Measurements from ENCODE around the gene MAP3K7. TPM values are rescaled to one million over a fixed set of nuclear protein-coding genes. Genes with fewer than 3 reads are reported as not detected.

MAP3K7 gene
- 15.7 and 16.8 TPM in 2 replicates for total RNA-seq

DNA sequence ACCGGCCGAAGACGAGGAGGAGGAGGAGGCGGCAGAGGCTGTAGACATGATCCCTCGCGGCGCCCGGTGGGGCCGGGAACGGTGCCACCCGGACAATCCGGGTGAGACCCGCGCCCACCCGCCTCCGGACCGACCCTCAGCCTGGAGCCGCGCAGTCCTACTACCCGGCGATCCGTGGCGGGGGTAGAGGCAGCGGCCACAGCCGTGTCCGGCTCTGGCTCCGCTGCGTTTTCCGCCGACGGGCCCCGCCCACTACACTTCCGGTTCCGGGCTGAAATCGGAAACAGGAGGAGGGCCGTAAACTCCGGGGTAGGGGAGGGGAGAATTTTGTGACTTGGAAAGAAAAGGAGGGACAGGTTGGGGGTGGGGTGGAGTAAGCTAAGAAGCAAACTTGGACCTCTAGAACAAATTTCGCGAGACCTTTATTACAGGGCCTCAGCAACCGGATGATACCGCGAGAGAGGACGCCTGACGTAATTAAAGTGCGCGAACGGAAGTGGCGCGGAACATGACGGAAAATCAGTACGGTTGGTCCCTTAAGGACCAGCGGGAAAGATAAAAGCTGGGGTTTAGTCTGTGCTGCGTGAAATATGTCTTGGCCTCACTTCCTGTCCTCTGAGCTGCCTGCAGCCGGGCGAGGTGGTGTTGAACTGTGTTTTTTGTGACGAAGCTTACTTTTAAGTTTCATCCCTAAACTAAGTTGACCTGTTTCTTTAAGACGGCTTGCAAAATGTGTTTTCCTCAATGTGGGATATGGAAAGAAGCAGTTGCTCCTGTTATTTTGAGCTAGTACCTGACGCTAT is at the start of gene MAP3K7:
Gene MAP3K7 (minus strand): TSS at position 237 of the 803 bp plus-strand sequence. CDS start 189 bp downstream, at position 48.
- peak; percentile 96 to 97 for DNase-seq (ENCODE audit: low read depth in 2 of 2)

DNA sequence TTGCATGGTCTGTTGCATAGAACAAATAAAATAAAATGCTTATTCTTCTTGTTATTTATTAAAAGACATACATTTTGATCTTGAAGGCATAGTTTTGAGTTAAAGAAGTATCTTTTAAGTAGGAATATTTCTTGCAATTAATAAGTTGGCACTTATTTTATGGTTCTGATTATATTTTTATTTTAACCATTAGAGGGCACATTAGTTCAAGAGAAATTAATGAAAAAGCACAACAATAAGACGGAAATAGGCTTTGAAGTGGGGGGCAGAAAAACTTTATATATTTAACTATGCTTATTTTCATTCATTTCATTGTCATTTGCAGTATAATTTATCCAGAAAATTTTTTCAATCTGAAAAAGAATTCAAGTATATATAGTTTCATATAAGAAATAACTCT is 44.2 kb upstream of the MAP3K7 start:
- DNase-seq (ENCODE audit: low read depth in 2 of 2) = no peak

DNA sequence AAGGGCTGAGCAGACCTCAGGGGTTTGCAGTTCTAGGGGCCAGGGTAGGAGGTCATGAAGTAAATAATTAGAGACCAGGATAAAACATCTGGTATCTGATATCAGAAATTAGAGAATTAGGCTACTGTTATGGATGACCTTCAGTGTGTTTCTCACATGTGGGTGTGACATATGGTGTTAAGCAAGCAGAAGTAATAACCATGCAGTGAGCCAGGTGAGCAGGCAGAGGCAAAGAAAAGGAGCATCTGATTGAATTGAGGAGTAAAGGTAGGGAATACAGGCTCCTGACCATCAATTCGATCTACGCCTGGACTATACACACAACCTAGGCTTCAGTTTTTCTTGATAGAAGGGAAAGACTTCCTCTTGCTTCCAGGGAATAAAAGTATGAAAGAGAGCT is 34.7 kb upstream of the MAP3K7 start:
- DNase-seq (ENCODE audit: low read depth in 2 of 2) = no peak

DNA sequence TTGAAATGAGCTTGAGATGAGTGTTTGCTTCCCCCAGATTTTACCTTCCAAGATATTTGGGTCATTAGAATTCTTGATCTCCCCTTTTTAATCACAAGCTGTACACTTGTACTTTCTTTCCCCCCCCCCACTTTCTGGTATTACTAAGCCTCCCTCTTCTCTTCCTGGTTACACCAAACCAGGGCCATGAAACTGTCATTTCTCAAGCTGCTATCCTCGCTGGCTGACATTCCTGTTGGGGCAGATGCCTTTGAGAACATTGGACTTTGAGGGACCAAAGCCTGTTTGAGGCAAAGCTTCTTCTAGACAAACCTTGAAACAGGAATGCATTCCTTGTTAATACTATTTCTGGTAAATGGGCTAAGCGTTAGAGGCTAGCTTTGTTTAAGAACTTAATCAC is 32.3 kb upstream of the MAP3K7 start:
- no peak for DNase-seq (ENCODE audit: low read depth in 2 of 2)

DNA sequence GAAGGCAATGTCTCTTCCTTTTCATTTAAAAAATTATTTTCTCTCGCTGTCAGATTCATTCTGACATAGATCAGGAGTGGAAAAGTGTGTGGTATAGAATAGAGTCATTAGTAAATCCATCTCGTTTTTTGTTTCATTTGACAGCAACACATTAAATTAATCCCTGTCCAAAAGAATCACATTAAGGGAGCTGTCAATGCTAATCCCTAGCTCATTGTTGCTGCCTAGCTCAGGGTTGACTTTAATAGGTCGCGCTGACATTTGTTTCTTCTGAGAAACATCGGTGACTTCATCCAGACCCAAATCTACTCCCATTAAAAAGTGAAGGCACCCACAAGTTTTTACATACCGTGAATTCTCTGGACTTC is 25.4 kb upstream of the MAP3K7 start:
- no peak for DNase-seq (ENCODE audit: low read depth in 2 of 2)

DNA sequence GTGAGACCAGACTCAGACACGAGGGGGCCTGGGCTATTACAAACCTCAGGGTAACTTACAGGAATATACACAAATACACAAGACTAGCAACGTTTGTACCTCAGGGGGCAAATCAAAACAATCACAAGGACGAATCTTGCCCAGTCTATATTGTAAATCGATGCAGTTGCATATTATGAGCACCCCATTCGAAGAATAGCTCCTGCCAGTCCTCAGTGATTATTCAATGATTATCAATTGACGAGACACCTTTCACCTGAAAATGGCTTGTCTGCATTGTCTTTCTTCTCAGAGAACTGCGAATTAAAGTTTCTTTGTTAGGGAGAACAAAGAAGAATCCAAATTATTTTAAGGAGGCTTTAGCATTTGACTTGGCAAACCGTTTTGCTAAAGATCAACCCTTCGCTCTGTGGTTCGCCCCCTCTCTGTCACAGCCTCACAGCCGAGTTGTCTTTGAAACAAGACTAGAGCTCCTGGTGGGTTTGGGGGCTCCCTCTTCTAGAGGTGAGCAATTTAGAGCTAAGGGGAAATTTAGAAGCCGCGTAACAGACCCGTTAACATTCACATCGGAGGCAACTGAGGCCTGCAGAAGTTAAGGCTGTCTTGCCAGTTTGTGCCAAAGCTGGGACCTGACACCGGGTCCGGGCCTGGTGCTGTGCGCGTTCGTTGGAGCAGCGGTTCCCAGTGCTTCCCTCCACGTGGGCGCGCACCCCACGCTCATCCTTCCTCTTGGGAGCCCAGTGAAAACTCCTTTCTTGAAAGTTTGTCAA is 24.9 kb upstream of the MAP3K7 start:
- no peak for DNase-seq (ENCODE audit: low read depth in 2 of 2)

DNA sequence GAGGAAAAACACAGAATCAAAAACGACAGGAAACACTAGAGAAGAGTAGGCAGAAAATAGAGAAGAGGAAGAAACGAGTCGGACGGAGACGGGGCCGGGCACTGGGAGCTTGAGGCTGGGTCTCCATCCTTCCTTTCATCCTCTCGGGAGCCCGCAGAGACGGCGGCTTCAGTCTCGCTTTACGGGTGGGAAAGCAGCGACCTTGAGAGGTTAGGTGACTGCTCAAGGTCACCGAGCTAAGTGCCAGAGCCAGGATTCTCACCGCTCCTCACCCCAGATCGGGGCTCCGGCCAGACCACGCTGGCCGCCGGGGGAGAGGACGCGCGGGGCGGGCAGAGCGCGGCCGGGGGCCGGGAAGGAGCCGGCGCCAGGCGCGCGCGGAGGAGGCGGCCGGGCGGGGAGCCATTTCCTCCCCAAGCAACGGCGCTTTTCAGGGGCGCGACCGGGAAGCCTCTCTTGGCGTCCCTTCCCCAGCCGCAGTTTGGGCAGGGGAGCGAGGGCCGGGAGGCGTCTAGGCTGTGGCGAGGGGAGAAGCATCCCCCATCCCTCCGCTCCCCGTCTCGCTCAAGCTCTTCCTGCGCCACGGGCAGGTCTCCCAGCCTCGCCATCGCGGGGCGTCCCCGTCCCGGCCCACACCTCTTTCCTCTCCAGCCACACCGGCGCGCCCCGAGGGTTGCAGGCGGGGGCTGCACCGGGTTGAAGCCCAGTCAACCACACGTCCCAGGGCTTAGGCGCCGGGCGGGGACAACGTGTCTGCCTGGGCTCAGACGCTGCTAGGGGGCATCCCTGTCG is 24.1 kb upstream of the MAP3K7 start:
- peak; percentile 20 to 29 for DNase-seq (ENCODE audit: low read depth in 2 of 2)

DNA sequence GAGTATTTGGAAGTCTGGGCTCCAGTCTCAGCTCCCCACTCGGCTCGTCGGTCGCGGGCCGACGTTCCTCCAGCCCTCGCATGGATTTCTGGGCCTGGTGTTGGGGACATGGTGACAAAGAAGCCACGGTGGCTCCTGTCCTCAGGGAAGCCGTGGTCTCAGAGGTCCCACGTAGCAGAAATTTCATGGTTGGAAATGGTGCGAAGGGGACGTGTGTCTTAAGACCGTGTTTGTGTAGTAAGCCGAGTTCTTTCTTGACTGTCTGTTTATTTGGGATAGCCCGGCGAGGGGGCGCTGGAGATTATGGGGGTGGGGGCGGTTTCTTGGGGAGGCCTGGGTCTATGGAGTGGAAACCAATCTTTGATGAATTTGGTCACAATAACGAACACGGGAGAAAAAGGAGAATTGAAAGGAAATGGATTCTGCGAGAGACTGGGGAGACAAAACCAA is 23.5 kb upstream of the MAP3K7 start:
- no peak for DNase-seq (ENCODE audit: low read depth in 2 of 2)

DNA sequence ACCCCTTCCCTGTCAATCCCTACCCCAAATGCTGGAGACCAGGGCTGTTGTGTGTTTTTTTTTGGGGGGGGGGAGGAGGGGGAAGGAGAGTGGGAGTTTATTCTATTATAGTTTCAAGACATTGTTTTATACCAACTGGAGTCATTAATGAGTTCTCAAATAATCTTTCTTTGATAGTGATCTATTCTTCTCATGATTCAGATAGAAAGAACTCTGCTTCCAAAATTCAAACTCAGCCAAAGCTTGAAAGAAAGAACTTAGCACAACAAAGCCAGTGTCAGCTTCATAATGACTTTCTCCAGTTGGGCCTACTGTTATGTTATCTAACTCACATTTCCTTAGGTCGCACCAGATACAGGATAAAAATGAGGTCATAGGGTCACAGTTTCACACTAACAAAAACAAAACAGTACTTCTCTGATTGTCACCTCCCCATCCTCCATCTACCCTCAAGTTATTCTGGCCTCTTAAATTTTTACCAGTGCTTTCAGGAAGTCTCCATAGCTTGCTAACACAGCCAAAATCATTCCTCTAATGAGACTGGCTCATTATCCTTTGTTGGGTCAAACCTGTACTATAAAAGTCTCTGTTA is 19.0 kb upstream of the MAP3K7 start:
- no peak for DNase-seq (ENCODE audit: low read depth in 2 of 2)

DNA sequence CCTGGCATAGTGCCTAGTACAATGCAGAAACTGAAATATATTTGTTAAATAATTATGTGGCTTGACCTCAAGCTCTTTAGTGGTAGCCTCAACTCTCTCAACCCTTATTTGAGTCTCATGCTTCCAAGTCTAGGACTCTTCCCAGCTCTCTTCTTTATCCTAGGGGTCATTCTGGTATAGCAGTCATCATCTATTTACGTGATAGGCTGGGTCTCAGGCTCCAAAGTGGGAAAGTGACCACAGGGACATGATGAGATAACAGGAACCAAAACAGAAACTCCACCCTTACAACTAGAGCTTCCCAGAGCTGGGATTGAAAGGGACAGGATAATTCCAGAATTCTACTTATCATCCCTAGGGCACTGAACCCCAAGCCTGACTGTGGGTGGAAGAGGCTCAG is 17.7 kb upstream of the MAP3K7 start:
- DNase-seq (ENCODE audit: low read depth in 2 of 2) = no peak

DNA sequence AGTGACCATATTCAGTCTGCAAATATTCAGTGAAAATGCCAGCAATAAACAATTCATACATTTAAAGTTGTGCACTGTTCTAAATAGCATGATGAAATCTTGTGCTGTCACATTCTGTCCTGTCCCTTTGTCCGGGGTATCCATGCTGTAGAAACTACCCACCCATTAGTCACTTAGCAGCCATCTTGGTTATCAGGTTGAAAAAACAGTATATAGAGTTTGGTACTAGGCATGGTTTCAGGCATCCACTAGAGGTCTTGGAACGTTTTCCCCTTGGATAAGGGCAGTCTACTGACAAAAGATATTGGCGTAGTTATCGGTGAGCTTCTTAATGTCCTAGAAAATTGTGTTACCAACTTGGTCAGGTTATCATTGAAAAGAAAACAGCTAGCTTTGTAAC is 12.3 kb upstream of the MAP3K7 start:
- no peak for DNase-seq (ENCODE audit: low read depth in 2 of 2)

DNA sequence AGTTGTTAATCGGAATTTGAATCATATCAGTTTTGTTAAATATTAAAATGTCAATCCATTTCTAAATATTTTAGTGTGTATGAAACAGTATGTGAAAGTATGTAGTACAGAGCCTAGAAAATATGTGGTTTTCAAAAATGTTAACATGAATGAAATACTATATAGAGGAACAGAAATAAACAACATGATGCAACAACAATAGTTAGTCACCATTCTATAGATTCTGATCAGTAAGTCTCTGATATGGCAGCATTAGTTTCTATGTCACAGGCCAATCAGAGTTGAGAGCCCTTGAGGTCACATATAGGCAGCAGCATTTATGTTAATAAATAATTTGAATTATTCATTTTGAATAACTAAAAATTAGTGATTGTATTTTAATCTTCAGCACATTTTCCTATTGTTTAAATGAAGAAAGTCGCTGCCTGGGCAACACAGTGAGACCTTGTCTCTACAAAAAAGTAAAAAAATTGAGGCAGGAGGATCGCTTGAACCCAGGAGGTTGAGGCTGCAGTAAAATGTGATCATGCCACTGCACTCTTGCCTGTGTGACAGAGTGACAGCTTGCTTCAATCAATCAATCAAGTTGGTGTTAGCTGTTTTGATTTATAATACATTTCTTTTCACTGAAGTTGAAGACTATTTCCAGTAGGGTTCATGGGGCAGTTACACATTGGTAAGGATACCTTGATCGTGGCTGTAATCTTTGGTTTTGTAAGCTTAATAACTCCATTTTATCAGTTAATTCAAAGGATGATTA is 11.5 kb upstream of the MAP3K7 start:
- no peak for DNase-seq (ENCODE audit: low read depth in 2 of 2)

DNA sequence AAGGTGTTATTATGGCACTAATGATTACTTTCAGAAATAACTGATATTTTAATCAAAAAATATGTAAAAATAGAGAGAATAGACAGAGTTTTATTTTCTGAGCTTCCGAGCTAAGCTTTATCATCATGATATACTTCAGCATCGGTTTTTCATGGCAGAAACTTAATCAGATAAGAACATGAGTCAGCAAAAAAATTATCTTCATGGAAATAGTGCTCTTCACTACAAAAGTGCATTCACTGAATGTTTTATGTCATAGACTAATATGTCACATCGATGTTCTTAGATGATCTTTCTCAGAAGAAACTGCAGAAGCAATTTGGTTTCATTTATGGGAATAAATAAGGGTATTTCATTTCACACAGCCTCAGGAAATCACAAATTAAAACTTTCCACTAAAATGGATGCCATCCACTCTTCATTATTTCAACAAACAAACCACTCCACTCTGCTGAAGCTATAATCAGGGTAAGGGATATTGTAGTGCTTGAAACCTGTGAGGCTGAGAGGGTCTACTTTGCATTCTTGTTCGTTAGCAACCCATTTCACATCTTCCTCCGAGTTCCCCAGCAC is 10.2 kb upstream of the MAP3K7 start:
- DNase-seq (ENCODE audit: low read depth in 2 of 2) = no peak

DNA sequence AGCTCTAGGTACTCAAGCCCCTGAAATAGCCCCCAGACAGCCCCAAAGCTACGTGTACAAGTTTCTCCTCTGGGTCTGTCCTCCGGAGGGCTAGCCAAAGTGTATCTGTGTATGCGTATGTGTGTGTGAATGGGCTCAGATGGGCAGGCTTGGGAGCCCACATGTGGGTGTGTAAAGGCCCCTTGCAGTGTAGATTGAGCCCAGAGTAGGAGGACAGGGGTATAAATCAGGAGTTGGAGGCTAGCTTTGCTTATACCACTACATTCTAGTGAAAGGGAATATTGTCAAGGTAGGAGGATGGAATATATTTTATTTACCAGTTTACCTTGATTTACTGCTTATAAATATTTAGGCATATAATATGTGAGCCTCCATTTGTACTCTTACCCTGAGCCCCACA is 9.0 kb upstream of the MAP3K7 start:
- no peak for DNase-seq (ENCODE audit: low read depth in 2 of 2)

DNA sequence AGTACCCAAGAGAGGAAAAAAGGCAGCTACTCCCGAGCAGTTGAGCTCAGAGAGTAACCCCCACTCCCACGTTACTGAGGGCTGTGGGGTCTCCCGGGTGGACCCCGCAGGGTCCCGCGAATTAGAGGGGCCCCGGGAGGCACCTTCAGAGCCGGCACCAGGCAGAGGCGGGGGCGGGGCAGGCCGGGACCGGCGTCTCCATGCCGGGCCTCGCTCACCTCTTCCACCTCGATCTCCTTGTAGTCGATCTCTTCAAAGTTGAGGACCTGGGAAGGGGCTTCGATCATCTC is 381 bp downstream of the MAP3K7 start:
- no peak for DNase-seq (ENCODE audit: low read depth in 2 of 2)

DNA sequence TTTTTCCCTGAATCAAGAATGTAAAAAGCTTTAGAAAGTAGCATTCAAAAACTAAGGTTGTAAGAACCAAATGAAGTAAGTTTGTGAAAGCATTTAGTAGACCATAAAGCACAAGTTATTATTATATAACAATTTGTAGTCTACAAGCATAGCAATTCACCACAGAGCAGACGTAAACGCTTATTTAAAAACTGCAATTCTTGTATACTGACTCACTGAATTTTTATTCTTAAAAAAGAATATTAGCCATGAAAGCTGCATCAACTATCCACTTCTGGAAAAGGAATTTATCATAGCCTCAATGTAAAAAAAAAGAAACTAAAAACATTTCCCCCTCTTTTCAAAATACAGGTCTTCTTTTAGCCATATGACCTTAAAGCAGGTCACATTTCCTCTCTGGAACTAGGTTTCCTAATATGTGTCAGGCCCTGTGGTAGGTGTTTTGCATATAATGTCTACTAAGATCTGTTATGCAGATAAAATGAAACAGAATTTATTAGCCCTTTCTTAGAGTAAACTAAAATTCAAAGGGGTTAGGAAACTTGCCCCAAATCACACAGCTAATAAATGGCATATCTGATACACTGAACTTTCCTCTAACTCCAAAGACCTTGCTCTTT is 2.1 kb downstream of the MAP3K7 start:
- no peak for DNase-seq (ENCODE audit: low read depth in 2 of 2)

DNA sequence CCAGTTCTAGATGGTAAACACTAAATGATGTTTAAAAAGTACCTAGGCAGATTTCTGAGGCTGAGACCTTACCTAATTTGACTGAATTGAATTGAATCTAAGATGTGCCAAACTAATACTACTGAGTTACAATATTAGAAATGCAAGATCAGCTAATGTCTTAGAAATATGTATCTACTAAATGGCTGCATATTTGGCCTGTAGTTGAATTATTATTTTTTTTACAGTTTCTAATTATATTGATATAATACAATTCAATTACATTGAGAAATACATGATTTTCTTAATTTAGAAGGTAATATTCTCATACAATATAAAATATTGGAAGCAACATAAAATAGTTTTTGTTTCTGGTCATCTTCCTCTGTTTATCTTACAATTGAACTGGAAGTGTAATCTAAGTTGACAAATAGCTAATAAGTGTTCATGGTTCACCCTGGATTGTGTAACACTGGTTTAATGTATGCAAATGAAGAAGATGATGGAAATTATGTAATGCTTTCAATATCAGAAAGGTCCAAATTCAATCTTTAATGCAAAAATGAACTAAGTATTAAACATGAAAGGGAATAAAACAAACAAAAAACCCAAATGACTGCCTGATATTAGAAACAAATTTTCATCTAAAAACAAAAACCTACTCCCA is 2.9 kb downstream of the MAP3K7 start:
- DNase-seq (ENCODE audit: low read depth in 2 of 2) = no peak

DNA sequence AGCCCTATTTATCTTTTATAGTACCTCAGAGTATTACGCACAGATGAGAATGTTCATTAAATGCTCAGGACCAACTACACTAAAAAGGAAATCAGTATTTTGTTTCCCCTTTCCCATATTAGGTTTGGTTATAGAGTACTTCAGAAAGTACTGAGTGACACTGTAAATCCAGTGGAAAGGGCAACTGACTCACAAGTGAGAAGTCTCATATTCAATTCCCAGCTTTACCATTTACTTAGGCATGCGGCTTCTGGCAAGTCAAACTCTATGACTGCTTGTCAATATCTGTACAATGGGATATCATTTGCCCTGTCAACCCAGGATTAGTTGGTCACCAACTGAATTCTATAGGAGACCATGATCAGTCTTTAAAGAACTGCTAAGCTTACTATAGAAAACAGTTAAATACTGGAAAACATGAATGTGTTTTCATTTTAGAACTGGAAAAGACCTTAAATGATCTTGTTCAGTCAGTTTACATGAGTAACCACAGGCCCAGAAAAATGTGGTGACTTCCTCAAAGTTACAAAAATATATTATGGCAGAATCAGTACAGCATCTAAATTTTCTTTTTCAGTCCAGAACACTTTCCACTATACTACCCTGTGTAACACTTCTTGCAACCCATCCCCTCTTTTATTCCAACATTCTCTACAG is 3.6 kb downstream of the MAP3K7 start:
- no peak for DNase-seq (ENCODE audit: low read depth in 2 of 2)

DNA sequence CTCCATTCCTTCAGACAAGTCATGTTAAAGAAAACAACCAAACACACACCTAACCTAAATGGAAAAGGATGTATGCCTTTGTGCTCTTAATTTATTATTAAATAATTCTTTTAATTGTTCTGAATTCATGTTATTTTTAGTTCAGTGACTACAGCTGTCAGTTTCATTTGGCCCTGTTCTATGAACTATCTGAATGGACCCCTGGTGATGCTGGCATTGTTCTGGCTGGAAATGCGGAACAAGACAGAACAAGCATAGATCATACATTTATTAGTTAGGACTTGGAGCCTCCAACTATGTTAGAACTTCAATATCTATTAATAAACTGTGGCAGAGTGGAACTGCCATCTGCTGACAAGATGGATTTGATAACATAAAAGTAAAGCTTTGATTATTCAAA is 5.7 kb downstream of the MAP3K7 start:
- no peak for DNase-seq (ENCODE audit: low read depth in 2 of 2)

All from lung microvascular endothelial cell (primary cell).